HG02610 (cell line): ENCODE results near the gene TNFAIP8L3.
A peak's percentile ranks its signal among the peaks of the same experiment; 100 is the strongest.

Experiments used
- ATAC-seq: cut with Tn5 transposase; IDR thresholded peaks from one replicate; pipeline ENCODE4 v1.9.1; 2021; ENCODE audit warnings: mild to moderate bottlenecking, moderate library complexity; ENCODE audit not compliant: unreplicated experiment

The TNFAIP8L3 gene

GRCh38 chr15:51090753-51091152, 4.0 kb downstream of the TNFAIP8L3 start:
- ATAC-seq, result no peak

- ATAC-seq, result no peak
These were observed 4.8 kb downstream of the TNFAIP8L3 start for GRCh38 chr15:51089699-51090453.

DNA sequence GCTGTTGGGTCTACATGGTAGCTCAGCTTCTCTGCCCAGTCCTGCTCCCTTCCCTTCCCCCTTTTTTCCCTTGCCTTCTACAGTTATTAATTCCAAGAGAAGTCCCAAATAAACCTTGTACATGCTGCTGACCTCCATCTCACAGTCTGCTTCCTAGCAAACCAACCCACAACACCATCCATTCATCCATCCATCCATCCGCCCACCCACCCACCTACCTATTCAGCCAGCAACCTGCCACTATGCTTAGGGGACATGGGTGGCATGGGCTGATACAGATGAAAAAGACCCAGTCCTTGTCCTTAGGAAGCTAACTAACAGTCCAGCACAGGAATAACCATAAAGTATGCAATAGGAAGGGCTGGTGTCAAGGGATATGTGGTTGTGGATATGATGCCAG, 5.7 kb downstream of the TNFAIP8L3 start:
- ATAC-seq, result no peak

DNA sequence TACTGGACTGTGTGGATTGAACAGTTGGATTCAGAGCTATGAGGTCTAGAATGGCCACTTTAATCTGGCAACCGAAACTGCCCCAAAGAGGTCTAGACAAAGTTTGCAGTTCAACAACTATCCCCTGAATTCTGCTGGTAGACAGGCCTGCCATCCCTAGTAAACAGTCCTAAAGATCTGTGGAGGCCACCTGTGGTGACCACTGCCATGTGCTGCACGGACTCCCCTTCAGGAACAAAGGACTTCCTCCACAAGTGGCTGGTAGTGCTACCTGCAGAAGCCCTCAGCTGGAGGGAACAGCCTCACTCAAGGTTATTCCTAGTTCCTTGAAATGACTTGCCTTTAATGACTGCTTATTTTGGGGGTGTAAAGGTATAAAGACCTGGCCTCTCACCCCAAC, 6.1 kb downstream of the TNFAIP8L3 start:
- ATAC-seq, result no peak

DNA sequence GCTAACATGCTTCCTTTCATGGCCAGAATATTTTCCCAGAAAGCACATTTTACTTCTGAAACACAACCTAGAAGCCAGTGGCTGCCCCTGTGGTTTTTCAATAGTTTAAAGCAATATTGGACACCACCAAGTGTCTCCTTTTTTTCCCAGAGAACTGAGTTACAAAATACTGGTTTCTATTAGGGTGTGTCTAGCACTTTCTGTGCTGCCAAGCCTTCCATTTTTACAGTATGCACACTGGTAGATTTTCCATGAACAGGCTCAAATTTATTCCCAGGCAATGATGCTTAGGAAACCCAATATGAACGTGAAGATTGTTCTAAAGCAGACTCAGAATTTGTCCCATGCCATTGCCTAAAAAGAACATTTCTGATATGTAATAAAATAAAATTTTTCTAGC, 7.2 kb downstream of the TNFAIP8L3 start:
- no peak for ATAC-seq

- no peak for ATAC-seq
These were observed 8.3 kb downstream of the TNFAIP8L3 start for GRCh38 chr15:51086409-51086808.

GRCh38 chr15:51085764-51086163, 8.9 kb downstream of the TNFAIP8L3 start:
- ATAC-seq, result no peak

DNA sequence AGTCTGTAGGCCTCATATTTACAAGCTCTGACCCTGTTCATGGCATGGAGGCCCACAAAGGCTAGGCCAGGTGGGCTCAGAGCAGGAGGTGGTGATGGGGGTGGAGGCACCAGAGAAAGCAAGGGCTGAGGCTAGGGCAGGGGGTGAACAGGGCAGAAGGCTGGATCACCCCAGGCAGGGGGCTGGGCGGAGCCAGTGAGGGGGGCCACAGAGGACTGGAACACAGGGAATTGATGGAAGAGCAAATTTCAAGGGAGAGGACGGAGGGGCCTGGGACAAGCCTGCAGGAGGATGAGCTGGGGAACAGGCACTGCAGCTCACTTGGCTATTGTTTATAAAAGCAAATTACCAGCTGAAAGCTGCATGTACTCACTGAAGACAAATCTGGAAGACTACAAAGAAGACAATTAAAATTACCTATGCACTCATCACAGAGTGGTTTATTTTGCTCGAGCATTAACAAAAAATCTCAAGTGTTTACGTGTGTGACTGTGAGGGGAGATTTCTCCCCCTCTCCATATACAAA, 11.0 kb downstream of the TNFAIP8L3 start:
- no peak for ATAC-seq

DNA sequence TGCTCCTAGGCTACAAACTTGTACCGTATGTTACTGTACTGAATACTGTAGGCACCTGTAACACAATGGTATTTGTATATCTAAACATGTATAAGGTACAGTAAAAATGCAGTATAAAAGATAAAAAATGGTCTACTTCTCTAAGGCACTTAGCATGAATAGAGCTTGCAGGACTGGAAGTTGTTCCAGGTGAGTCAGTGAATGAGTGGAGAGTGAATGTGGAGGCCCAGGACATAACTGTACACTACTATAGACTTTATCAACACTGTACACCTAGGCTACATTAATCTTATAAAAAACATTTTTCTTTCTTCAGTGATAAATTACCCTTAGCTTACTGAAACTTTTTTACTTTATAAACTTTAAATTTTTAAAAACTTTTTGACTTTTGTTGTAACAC, 12.5 kb downstream of the TNFAIP8L3 start:
- ATAC-seq, result no peak

DNA sequence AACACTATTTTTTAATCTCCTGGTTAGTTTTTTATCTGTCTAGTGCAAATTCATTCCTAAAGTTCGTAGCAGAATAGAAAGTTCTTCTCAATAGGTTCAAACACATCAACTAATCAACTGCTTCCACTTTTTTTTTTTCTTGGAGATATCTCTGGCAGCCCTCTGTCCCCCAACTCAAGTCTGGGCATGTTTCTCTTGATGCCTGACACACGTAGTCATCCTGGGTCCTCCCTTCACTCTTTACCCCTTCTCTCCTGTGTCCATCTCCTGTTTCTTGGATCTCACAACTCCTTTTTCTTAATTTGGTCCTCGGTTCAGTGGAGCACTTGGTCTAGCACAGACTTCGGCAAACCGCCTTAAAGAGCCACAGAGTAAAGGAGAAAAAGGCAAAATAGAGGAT, 14.4 kb downstream of the TNFAIP8L3 start:
- ATAC-seq, result no peak

DNA sequence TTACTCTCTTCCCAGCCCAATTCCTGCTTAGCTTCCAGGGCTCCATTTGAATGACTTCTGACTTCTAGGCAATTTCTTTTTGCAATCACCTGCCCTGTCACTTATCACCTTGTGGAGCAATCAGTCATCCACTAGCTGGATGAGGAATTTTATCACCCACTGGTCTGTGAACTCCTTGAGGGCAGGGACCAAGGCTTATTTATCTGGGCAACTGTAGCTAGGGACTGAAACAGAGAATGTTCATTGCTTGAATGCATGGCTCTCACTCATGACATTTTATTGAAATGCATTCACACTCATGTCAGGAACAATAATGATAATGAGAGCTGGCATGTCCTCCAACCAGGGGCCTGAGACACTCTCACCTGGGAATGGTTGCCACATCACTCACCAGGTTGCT, 15.5 kb downstream of the TNFAIP8L3 start:
- ATAC-seq, result no peak

DNA sequence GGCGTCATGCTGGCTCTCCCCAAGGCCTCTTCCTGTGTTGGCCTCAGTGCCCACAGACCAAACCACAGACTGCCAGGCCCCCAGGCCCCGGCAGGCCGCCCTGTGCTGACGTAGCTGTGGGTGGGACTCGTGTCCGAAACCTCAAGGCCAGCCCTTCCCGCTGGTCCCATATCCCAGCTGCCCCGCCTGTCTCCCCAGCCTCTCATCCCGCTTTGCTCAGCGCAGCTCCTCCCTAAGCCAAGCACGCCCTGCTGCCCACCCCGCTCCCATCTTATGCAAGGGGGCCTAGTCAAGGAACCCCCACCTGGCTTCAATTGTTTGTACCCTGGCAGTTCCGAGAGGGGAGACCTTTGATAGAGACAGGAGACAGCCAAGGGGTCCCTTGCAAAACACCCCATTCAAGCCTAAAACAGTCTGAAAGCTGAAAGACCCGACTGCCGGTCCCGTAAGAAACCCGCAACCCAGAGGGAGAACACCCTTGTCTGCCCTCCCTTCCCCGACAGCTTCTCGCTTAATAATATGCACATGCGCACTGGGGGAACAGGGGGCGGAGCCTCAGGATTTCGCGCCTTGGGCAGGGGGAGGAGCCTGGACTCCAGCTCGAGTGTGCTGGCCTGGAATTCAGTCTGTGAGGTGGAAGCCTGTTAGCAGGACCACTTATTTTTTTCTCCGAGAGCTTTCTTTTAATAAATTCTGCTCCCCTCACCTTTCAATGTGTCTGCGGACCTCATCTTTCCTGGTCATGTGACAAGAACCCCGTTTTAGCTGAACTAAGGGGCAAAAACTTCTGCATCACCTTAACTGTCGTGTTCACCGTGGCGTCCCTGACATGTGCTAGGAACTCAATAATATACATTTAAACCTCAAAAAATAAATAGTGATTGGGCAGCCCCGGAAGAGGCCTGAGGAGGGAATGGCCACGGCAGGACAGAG, 17.2 kb downstream of the TNFAIP8L3 start:
- peak; percentile 47 for ATAC-seq

- ATAC-seq, result no peak
These were observed 18.0 kb downstream of the TNFAIP8L3 start for GRCh38 chr15:51076524-51077220.

GRCh38 chr15:51075826-51076523, 18.7 kb downstream of the TNFAIP8L3 start:
- ATAC-seq, result no peak

DNA sequence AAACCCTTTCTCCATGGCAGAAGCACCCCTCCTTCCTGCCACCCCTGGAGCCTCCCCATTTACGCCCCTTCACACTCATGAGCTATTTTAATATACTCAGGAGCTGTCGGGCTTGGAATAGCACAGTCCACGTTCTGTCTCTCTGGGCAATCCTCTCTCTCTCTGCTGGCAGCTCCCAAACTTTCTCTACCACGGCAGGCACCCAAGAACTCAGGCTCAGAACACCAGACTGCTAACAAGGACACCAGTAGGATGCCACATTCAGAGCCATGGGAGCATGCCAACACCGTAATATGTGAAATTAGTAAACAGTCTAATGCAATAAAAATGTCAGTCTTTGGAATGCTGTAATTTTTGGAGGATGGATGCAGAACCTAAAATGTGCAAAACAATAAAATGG, 19.3 kb downstream of the TNFAIP8L3 start:
- no peak for ATAC-seq

DNA sequence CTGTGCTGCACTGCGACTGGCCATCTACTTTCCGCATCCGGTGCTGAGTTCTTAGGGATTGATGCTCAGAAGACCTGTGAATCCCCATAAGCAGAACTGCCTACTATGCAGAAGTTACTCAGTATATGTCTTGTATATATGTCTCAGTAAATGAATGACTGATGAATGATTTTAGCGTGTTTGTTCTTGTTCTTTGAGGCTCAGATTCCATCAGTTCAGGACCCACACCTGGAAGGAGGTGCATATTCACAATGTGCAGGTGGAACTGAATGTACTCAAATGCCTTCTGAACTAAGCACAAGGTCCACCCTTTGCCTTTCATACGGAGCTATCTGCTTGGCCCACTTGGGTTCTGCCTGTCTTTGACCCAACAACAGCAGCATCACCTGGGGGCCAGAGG, 19.8 kb downstream of the TNFAIP8L3 start:
- ATAC-seq, result no peak

DNA sequence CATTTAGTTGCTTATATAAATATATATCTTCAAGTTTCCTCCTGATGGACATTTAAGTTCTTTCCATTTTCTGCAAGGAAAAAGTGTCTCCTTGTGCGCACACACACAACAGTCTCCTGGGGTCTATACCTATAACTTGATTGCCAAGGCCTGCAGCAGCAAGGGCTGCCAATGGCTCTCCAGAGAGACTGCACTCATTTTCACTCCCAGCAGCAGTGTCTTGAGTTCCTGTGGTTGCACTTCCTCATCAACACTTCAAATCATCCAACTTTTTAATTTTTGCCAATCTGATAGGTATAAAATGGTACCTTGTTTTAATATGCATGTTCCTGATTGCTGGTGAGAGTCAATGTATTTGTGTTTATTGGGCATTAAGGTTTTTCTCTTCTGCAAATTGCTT, 23.1 kb downstream of the TNFAIP8L3 start:
- no peak for ATAC-seq

DNA sequence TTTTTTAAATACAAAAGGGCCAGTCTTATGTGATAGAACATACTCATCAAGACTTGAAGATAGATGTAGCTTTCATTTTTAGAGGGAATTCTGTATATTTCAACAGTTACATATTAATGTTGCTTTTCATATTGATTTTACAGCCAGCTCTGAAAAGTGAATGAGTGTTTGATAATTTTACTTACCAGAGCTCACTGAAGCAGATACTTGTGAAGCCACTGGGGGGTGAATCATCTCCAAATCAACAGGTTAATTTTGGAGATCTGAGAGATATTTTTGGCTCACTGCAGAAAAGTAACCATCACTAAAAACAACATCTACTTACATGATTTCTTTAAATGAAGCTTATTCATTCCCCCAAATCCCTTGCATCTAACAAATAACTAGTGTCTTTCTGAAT, 24.7 kb downstream of the TNFAIP8L3 start:
- no peak for ATAC-seq

DNA sequence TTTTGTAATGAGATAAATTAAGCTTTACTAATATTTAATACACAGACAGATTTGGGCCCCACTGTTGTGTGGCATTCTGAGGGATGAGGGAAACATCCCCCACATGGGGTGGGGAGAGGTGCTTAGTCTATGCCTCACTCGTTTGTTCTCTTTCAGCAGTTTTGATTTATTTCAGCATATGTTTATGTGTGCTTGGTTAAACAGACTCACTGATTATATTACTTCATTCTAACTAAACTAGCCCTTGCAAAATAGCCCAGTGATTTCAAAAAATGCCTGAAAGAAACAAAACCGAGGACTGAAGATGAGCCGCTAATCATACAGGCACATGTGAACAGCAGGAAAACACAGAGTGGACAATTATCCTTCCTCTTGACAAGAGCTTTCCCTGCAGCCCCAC, 27.2 kb downstream of the TNFAIP8L3 start:
- ATAC-seq, result no peak

DNA sequence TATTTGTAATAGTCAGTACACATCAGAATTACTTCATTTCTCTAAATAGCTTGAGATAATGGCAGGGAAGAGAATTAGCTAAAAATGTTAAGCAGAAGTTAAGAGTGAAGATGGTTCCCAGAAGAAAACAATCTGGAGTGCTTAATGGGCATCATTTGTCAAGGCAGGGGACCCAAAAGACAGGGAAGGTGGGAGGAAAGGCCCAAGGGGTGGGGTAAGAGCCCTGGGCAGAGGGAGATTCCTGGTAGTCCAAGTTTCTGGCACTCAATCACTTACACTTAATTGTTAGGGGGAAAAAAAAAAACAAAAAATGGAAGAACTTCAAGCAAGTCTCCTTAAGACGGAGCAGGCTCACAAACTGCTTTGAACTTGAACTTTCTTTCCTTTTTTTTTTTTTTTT, 28.9 kb downstream of the TNFAIP8L3 start:
- ATAC-seq, result no peak

DNA sequence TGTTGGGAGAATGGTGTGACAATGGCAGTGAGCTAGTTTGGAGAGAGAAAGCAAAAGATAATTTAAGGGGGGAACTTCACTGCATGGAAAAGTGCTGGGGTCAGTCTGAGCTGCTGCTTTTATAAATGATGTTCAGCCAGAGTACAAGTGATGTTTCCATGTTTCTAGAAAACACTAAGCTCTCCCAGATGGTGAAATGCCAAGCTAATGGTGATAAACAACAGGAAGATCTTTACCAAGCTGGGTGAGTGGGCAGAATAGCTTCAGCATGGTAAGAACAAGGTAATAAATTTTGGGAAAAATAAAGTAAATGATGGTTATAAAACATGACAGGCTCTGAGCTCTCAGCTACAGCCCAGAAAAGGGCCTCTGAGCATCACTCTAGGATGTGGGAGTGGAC, 29.4 kb downstream of the TNFAIP8L3 start:
- ATAC-seq, result no peak
